ENCODE data around the gene MARF1.
"Not testable (repeated sequence)": the region's sequence is repeated elsewhere in the genome, so short reads cannot be mapped to it uniquely, and the experiment has no call there.

MARF1 gene

DNA sequence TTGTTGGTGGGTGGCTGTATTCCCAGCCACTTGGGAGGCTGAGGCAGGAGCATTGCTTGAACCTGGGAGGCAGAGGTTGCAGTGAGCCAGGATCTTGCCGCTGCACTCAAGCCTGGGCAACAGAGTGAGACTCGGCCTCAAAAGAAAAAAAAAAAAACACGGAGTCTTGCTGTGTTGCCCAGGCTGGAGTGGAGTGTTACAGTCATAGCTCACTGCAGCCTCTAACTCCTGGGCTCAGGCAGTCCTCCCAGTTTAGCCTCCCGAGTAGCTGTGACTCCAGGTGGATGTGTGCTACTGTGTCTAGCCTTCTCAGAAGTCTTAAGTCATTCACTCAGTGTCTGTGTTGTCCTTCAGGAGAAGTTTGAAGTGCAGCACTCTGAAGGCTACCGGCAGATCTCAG is 34.5 kb upstream of the MARF1 start:
- TF ChIP-seq, protein P1, sequence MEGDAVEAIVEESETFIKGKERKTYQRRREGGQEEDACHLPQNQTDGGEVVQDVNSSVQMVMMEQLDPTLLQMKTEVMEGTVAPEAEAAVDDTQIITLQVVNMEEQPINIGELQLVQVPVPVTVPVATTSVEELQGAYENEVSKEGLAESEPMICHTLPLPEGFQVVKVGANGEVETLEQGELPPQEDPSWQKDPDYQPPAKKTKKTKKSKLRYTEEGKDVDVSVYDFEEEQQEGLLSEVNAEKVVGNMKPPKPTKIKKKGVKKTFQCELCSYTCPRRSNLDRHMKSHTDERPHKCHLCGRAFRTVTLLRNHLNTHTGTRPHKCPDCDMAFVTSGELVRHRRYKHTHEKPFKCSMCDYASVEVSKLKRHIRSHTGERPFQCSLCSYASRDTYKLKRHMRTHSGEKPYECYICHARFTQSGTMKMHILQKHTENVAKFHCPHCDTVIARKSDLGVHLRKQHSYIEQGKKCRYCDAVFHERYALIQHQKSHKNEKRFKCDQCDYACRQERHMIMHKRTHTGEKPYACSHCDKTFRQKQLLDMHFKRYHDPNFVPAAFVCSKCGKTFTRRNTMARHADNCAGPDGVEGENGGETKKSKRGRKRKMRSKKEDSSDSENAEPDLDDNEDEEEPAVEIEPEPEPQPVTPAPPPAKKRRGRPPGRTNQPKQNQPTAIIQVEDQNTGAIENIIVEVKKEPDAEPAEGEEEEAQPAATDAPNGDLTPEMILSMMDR (IDR thresholded peaks at IDR 0.05; ENCODE audit: low read depth, low read length) = no peak
- no peak for DNase-seq (ENCODE audit: low read depth, low spot score)
- H3K4me3 ChIP-seq (ENCODE audit: low read depth, low read length) = no peak overlapping the region
- in situ Hi-C loops (cut with HindIII; ENCODE audit: low sequenced_read_pairs) = no loop called here

DNA sequence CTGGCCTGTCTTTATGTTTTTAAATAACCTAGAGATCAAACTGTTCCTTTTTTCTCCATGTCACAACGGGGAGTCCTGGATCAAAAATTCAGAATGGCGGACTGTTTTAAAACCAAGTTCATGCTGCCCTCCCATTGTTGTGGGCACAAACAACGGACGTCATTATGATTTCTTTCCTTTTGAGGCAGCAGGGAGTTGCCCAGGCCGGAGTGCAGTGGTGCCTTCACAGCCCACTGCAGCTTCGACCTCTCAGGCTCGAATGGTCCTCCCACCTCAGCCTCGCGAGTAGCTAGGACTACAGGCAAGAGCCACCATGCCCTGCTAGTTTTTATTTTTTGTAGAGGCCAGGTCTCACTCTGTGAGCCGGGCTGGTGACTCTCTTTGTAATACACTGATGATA is 33.6 kb upstream of the MARF1 start:
- DNase-seq (ENCODE audit: low read depth, low spot score) = no peak
- TF ChIP-seq, protein P1 (IDR thresholded peaks at IDR 0.05; ENCODE audit: low read depth, low read length) = no peak
- in situ Hi-C loops (cut with HindIII; ENCODE audit: low sequenced_read_pairs) = no loop called here
- H3K4me3 ChIP-seq (ENCODE audit: low read depth, low read length) = no peak overlapping the region

DNA sequence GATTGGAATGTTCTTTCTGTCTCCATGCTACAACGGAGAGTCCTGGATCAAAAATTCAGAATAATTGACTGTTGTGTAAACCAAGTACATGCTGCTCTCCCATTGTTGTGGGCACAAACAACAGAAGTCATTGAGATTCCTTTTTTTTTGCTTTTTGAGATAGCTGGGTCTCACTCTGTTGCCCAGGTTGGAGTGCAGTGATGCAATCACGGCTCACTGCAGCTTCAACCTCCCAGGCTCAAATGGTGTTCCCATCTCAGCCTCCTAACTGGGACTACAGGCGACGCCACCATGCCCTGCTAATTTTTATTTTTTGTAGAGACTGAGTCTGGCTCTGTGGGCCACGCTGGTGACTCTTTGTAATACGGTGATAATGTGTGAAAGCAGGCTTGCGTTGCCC is 31.6 kb upstream of the MARF1 start:
- no peak for DNase-seq (ENCODE audit: low read depth, low spot score)
- H3K4me3 ChIP-seq (ENCODE audit: low read depth, low read length) = no peak overlapping the region
- in situ Hi-C loops (cut with HindIII; ENCODE audit: low sequenced_read_pairs) = no loop called here
- TF ChIP-seq, protein P1 (IDR thresholded peaks at IDR 0.05; ENCODE audit: low read depth, low read length) = no peak

DNA sequence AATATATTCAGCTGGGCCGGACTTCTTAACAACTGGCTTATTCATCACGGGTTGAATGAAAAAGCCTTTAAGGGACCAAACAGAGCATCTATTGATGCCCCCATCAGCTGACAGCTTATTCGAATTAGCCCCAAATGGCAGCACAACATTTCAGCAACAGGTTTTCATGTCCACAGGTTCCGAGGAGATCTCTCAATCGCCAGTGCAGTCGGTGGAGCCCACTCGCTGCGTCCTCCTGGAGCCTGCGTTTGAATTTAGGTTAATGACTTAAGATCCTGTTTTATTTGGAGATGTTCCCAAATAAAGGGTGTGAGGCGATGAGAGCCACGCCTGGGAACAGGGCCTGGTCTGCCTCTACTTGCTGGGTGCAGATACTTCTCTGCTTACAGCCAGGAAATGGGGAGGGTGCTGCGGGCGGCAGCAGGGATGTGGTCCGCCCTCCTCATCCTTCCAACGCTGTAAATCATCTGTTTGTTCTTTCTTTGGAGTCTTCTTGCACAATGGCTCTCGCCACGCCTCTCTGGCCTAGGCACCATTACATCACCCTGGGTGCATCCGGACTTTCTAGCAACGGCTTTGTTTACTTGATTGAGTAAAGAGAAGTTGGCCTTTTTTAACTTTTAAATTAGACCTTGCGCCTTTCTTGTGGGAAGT is 29.7 kb upstream of the MARF1 start:
- no peak overlapping the region for H3K4me3 ChIP-seq (ENCODE audit: low read depth, low read length)
- in situ Hi-C loops (cut with HindIII; ENCODE audit: low sequenced_read_pairs) = no loop called here
- DNase-seq (ENCODE audit: low read depth, low spot score) = peak; percentile 98
- TF ChIP-seq, protein P1 (IDR thresholded peaks at IDR 0.05; ENCODE audit: low read depth, low read length) = no peak

DNA sequence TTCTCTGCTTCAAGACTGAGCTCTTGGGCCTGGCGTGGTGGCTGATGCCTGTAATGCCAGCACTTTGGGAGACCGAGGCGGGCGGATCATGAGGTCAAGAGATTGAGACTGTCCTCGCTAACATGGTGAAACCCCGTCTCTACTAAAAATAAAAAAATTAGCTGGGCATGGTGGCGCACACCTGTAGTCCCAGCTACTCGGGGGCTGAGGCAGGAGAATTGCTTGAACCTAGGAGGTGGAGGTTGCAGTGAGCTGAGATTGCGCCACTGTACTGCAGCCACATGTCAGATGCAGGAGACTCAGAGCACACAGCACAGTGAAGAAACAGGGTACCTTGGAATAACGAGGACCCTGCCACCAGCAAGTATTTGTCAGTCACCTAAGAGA is 29.2 kb upstream of the MARF1 start:
- H3K4me3 ChIP-seq (ENCODE audit: low read depth, low read length); DNase-seq (ENCODE audit: low read depth, low spot score); in situ Hi-C loops (cut with HindIII; ENCODE audit: low sequenced_read_pairs): not testable (repeated sequence)

DNA sequence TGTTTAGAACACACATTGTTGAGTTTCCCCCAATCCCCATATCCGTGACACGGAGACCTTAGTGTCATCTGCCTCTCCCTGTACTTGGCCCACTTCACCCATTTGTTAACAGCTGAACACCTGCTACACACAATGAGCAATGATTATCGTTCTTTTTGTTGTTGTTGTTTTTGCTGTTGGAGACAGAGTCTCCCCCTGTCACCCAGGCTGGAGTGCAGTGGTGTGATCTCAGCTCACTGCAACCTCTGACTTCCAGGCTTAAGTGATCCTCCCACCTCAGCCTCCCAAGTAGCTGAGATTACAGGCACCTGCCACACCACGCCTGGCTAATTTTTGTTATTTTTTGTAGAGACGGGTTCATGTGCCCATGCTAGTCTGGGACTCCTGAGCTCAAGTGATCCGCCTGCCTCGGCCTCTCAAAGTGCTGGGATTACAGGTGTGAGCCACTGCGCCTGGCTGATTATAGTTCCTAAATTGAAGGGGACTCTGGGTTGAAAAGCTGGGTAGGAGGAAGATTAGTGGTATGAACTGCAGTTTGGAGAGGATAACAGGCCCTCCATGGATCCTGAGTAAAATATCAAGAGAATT is 28.7 kb upstream of the MARF1 start:
- TF ChIP-seq, protein P1 (IDR thresholded peaks at IDR 0.05; ENCODE audit: low read depth, low read length) = no peak
- no peak overlapping the region for H3K4me3 ChIP-seq (ENCODE audit: low read depth, low read length)
- in situ Hi-C loops (cut with HindIII; ENCODE audit: low sequenced_read_pairs) = no loop called here
- DNase-seq (ENCODE audit: low read depth, low spot score) = no peak

DNA sequence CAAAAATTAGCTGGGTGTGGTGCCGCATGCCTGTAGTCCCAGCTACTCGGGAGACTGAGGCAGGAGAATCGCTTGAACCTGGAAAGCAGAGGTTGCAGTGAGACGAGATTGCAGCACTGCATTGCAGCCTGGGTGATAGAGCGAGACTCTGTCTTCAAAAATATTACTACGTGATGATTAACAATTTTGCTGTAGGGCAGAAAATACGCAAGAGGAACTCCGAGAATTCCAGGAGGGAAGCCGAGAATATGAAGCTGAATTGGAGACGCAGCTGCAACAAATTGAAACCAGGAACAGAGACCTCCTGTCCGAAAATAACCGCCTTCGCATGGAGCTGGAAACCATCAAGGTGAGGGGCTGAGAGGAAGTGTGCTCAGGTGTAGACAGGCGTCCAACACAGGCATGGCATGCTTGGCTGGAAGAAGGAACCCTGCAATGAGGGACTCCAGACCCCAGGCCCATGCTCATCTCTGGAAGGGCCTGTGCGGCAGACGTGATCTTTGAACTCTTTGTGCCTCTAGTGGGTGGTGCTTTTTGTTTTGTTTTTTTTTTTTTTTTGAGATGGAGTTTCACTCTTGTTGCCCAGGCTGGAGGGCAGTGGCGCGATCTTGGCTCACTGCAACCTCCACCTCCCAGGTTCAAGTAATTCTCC is 24.3 kb upstream of the MARF1 start:
- no peak overlapping the region for H3K4me3 ChIP-seq (ENCODE audit: low read depth, low read length)
- TF ChIP-seq, protein P1 (IDR thresholded peaks at IDR 0.05; ENCODE audit: low read depth, low read length) = no peak
- in situ Hi-C loops (cut with HindIII; ENCODE audit: low sequenced_read_pairs) = no loop called here
- DNase-seq (ENCODE audit: low read depth, low spot score) = no peak

All from astrocyte of the spinal cord (primary cell).